KMS-11 (cell line): ENCODE data around the gene KRT85.

ENCODE experiments used
- H2AFZ ChIP-seq: fragments of 200-600 bp; sonication (generic); 2 replicates; pipeline ENCODE4 v1.6.1; 2016; ENCODE audit warnings: antibody characterized with exemption, mixed run types, low read depth
- H3K27ac ChIP-seq: fragments of 200-600 bp; sonication (generic); 2 replicates; pipeline ENCODE4 v1.6.1; 2016; ENCODE audit warnings: mild to moderate bottlenecking, mixed run types
- H3K27me3 ChIP-seq: fragments of 200-600 bp; sonication (generic); 2 replicates; pipeline ENCODE4 v1.6.1; 2017; ENCODE audit warnings: mild to moderate bottlenecking, low read depth, mixed run types, moderate library complexity; ENCODE audit not compliant: insufficient read depth
- H3K36me3 ChIP-seq: fragments of 200-600 bp; sonication (generic); 2 replicates; pipeline ENCODE4 v1.6.1; 2017; ENCODE audit warnings: mild to moderate bottlenecking, mixed run types; ENCODE audit not compliant: insufficient read depth
- H3K4me1 ChIP-seq: fragments of 200-600 bp; sonication (generic); 2 replicates; pipeline ENCODE4 v1.6.1; 2016; ENCODE audit warnings: mild to moderate bottlenecking, low read depth, mixed run types; ENCODE audit not compliant: poor library complexity, severe bottlenecking
- H3K4me2 ChIP-seq: fragments of 200-600 bp; sonication (generic); 2 replicates; pipeline ENCODE4 v1.7.0; 2016; ENCODE audit warnings: mild to moderate bottlenecking, mixed run types
- H3K4me3 ChIP-seq: fragments of 200-600 bp; sonication (generic); IDR thresholded peaks from 2 replicates; pipeline ENCODE4 v1.6.1; 2017; ENCODE audit warnings: low read depth, low read length, mixed read lengths; ENCODE audit not compliant: insufficient read depth
- H3K79me2 ChIP-seq: fragments of 200-600 bp; sonication (generic); 2 replicates; pipeline ENCODE4 v1.6.1; 2016; ENCODE audit warnings: low read depth, mixed run types; ENCODE audit not compliant: insufficient read depth
- H3K9ac ChIP-seq: fragments of 200-600 bp; sonication (generic); 2 replicates; pipeline ENCODE4 v1.6.1; 2016; ENCODE audit warnings: mild to moderate bottlenecking, mixed run types
- H4K20me1 ChIP-seq: fragments of 200-600 bp; sonication (generic); 2 replicates; pipeline ENCODE4 v1.6.1; 2016; ENCODE audit warnings: mild to moderate bottlenecking, mixed run types; ENCODE audit not compliant: insufficient read depth
- CTCF ChIP-seq: fragments of 200-600 bp; sonication (generic); conservative IDR thresholded peaks from 2 replicates; pipeline ENCODE4 v1.6.1; 2017; ENCODE audit warnings: low read depth, mild to moderate bottlenecking, antibody characterized with exemption, low read length, moderate library complexity, mixed read lengths

The KRT85 gene

DNA sequence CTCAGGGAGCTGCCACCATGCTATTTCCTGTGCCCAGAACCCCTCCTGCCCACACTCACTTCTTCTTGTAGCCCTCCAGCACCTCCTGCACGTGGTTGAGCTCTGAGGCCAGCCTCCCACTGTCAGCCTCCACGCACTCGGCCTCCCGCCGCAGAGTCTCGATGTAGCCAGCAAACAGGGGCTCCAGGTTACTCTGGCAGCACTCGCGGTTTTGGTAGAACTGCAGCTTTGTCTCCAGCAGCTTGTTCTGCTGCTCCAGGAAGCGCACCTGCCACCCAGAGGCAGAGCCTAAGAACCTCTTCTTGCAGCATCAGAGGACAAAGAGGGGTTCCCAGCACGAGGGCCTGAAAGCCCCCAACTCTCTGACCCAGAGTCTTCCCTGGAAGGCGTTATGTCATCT lies 48.2 kb downstream of the KRT85 start:
- no peak overlapping the region for H3K9ac ChIP-seq
- TF ChIP-seq CTCF = no peak
- no peak overlapping the region for H3K4me3 ChIP-seq
- H2AFZ ChIP-seq = no peak overlapping the region
- no peak overlapping the region for H3K4me2 ChIP-seq
- H3K4me1 ChIP-seq = no peaks in the 10 kb centered on the region
- H3K27ac ChIP-seq = no peak overlapping the region
- peaks cover 7% of the 10 kb centered on the region; the same call in 1 of the 2 replicates for H3K27me3 ChIP-seq
- no peaks in the 10 kb centered on the region for H3K36me3 ChIP-seq
- H3K79me2 ChIP-seq = no peaks in the 10 kb centered on the region
- no peaks in the 10 kb centered on the region for H4K20me1 ChIP-seq

DNA sequence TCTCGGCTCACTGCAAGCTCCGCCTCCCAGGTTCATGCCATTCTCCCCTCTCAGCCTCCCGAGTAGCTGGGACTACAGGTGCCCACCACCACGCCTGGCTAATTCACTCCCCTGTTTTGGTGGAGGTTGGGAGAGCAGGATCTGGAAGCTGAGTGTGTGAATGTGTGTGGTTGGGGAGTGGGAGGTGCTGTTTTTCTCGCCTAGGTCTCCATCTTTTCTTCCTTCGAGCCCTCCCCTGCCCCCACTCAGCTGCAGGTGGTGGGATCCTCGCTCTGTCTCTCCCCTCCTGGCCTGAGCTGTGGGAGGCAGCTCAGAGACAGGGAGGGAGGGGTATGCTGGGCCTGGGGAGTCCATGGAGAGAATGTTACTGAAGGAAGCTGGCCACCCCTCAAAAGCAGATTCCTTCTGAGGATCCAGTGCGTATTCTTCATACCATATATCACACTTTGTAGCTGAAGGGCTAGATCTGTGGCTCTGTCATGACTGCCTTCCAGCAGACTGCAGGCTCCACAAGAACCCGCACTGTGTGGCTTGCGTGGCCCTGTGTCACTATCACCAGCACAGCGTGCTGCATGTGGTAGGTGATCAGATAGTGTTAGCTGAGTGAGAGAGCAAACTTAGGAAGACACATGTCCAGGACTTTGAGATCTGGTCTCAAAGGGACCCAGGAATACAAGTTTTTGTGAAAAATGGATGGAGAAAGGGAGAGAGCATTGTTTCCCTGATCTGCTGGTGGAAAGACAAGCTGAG lies 48.9 kb downstream of the KRT85 start:
- no peaks in the 10 kb centered on the region for H3K4me1 ChIP-seq
- 0 out of 2 replicates have a peak, but pooled peaks have one; percentile 11 for TF ChIP-seq CTCF
- no peaks in the 10 kb centered on the region for H4K20me1 ChIP-seq
- H3K27ac ChIP-seq = no peak overlapping the region
- H3K27me3 ChIP-seq = peaks cover 7% of the 10 kb centered on the region; the same call in 1 of the 2 replicates
- no peak overlapping the region for H3K4me2 ChIP-seq
- H3K36me3 ChIP-seq = no peaks in the 10 kb centered on the region
- H3K4me3 ChIP-seq = no peak overlapping the region
- no peaks in the 10 kb centered on the region for H3K79me2 ChIP-seq
- no peak overlapping the region for H2AFZ ChIP-seq
- no peak overlapping the region for H3K9ac ChIP-seq

DNA sequence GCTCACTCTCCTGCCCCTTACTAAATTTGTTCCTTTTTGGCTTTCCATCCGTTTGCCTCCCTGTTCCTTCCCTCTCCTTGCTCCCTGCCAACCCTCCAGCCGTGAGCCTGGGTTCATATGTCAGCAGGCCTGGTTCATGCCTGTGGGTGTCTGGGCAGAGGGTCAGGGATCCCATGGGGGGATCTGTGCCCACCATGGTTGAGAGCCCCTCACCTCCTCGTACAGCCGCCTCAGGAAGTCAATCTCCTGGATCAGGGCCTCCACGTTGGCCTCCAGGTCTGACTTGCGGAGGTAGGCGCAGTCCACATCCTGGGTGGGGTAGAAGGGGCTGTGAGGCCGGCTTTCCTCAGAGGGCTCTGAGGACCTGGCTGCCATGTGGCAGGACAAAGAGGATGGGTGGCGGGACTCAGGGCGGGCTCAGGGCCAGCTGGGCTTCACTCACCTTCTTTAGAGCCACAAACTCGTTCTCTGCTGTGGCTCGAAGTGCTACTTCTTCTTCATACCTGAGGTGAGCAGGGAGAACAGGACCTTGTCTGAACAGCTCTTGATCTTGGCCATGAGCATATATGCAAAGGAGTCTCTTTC lies 49.7 kb downstream of the KRT85 start:
- Histone ChIP-seq H3K36me3 (no peaks in the 10 kb centered on the region), H3K9ac (no peak overlapping the region), H3K4me1 (no peaks in the 10 kb centered on the region), H3K27ac (no peak overlapping the region), H4K20me1 (no peaks in the 10 kb centered on the region), H3K79me2 (no peaks in the 10 kb centered on the region), H3K27me3 (peaks cover 7% of the 10 kb centered on the region; the same call in 1 of the 2 replicates), H3K4me3 (no peak overlapping the region), H3K4me2 (no peak overlapping the region), H2AFZ (no peak overlapping the region)
- no peak for TF ChIP-seq CTCF

DNA sequence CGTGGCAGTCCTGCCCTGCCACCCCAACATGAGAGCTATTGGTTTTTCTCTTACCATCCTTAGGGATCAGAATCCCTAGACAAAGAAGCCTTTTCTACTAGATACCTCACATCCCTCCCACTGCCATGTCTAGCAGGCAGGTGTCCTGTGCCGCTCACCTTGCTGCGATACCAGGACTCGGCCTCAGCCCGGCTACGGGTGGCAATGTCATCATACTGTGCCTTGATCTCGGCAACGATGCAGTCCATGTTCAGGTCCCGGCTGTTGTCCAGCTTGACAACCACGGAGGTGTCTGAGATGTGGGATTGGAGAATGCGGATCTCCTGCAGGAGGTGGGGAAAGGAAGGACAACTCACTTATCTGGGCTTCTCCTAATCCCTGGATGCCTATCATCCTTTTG lies 50.6 kb downstream of the KRT85 start:
- Histone ChIP-seq H3K27ac (no peak overlapping the region), H3K36me3 (no peaks in the 10 kb centered on the region), H3K9ac (no peak overlapping the region), H3K4me3 (no peak overlapping the region), H2AFZ (no peak overlapping the region), H3K79me2 (no peaks in the 10 kb centered on the region), H3K4me1 (no peaks in the 10 kb centered on the region), H3K27me3 (peaks cover 7% of the 10 kb centered on the region; the same call in 1 of the 2 replicates), H4K20me1 (no peaks in the 10 kb centered on the region), H3K4me2 (no peak overlapping the region)
- no peak for TF ChIP-seq CTCF
